Osteocyte (in vitro differentiated cells): Measurements from ENCODE around the gene THRB. TPM values are rescaled to one million over a fixed set of nuclear protein-coding genes. Genes with fewer than 3 reads are reported as not detected.

Source experiments
- DNase-seq: peaks from one replicate; pipeline ENCODE4 v3.0.0; 2021; ENCODE audit warnings: mixed read lengths; ENCODE audit not compliant: unreplicated experiment; ENCODE audit errors: extremely low spot score
- H3K27ac Mint-ChIP-seq: one replicate; pipeline ENCODE4 v1.8.0; 2021; ENCODE audit warnings: mild to moderate bottlenecking, mixed read lengths; ENCODE audit not compliant: unreplicated experiment
- H3K27me3 Mint-ChIP-seq: one replicate; pipeline ENCODE4 v1.8.0; 2021; ENCODE audit warnings: mixed read lengths; ENCODE audit not compliant: unreplicated experiment
- H3K36me3 Mint-ChIP-seq: one replicate; pipeline ENCODE4 v1.8.0; 2021; ENCODE audit warnings: mixed read lengths; ENCODE audit not compliant: unreplicated experiment
- H3K4me1 Mint-ChIP-seq: one replicate; pipeline ENCODE4 v1.8.0; 2021; ENCODE audit warnings: mixed read lengths; ENCODE audit not compliant: unreplicated experiment
- H3K4me3 Mint-ChIP-seq: one replicate; pipeline ENCODE4 v1.8.0; 2021; ENCODE audit warnings: mild to moderate bottlenecking, moderate library complexity, mixed read lengths; ENCODE audit not compliant: unreplicated experiment
- H3K9me3 Mint-ChIP-seq: one replicate; pipeline ENCODE4 v1.8.0; 2021; ENCODE audit warnings: mixed read lengths; ENCODE audit not compliant: unreplicated experiment
- CTCF ChIP-seq: fragments of 200-600 bp; sonication (generic); IDR thresholded peaks from 2 replicates; pipeline ENCODE4 v1.5.0; 2021; ENCODE audit warnings: antibody characterized with exemption, mild to moderate bottlenecking, moderate library complexity
- total RNA-seq: library from RNA; stranded (reverse); gene quantifications from 2 replicates; pipeline ENCODE4 v1.2.1, GENCODE V29; 2021

The THRB gene
- total RNA-seq, 1 donor from 2014 or later = 4.6 TPM

GRCh38 chr3:24302396-24302795 lies 192.3 kb downstream of the THRB start:
- Mint-ChIP-seq H3K4me3 (no peak overlapping the region), H3K27me3 (no peaks in the 10 kb centered on the region), H3K4me1 (peaks cover 39% of the 10 kb centered on the region), H3K9me3 (peaks cover 7% of the 10 kb centered on the region), H3K36me3 (no peaks in the 10 kb centered on the region), H3K27ac (no peak overlapping the region)
- no peak for DNase-seq
- TF ChIP-seq CTCF = no peak

- Mint-ChIP-seq H3K4me3 (no peak overlapping the region), H3K36me3 (no peaks in the 10 kb centered on the region)
These were observed 193.7 kb downstream of the THRB start for GRCh38 chr3:24300949-24301348.

GRCh38 chr3:24299806-24300626 lies 194.6 kb downstream of the THRB start:
- H3K4me3 Mint-ChIP-seq = no peak overlapping the region
- H3K4me1 Mint-ChIP-seq = peaks cover 30% of the 10 kb centered on the region
- peaks cover 7% of the 10 kb centered on the region for H3K9me3 Mint-ChIP-seq
- peaks cover under 1% of the 10 kb centered on the region for H3K36me3 Mint-ChIP-seq
- TF ChIP-seq CTCF = no peak
- DNase-seq = no peak
- peak overlapping the region; percentile 12 for H3K27ac Mint-ChIP-seq
- no peaks in the 10 kb centered on the region for H3K27me3 Mint-ChIP-seq

More at GRCh38 chr3:24300949-24301348, 193.7 kb downstream of the THRB start:
- H3K9me3 Mint-ChIP-seq = peaks cover 7% of the 10 kb centered on the region
- DNase-seq = no peak
- peaks cover 34% of the 10 kb centered on the region for H3K4me1 Mint-ChIP-seq
- no peak overlapping the region for H3K27ac Mint-ChIP-seq
- TF ChIP-seq CTCF = no peak
- no peaks in the 10 kb centered on the region for H3K27me3 Mint-ChIP-seq

- no peak for DNase-seq
- Mint-ChIP-seq H3K36me3 (peaks cover 4% of the 10 kb centered on the region), H3K9me3 (peaks cover 6% of the 10 kb centered on the region), H3K27ac (no peak overlapping the region), H3K4me1 (peaks cover 30% of the 10 kb centered on the region), H3K27me3 (no peaks in the 10 kb centered on the region), H3K4me3 (no peak overlapping the region)
- TF ChIP-seq CTCF = no peak
These were observed 195.3 kb downstream of the THRB start for GRCh38 chr3:24299246-24299805.

- Mint-ChIP-seq H3K27ac (no peak overlapping the region), H3K4me3 (no peak overlapping the region), H3K27me3 (no peaks in the 10 kb centered on the region), H3K36me3 (peaks cover 4% of the 10 kb centered on the region), H3K4me1 (peaks cover 41% of the 10 kb centered on the region), H3K9me3 (peaks cover 11% of the 10 kb centered on the region)
- TF ChIP-seq CTCF = no peak
- DNase-seq = no peak
These were observed 198.0 kb downstream of the THRB start for GRCh38 chr3:24296441-24297205.
